HG03280 (cell line): ENCODE measurements around the gene F8.
"Not testable (repeated sequence)": the region's sequence is repeated elsewhere in the genome, so short reads cannot be mapped to it uniquely, and the experiment has no call there.

Source experiments
- ATAC-seq: cut with Tn5 transposase; IDR thresholded peaks from one replicate; pipeline ENCODE4 v1.9.1; 2021; ENCODE audit warnings: mild to moderate bottlenecking, moderate library complexity; ENCODE audit not compliant: unreplicated experiment

F8 gene

DNA sequence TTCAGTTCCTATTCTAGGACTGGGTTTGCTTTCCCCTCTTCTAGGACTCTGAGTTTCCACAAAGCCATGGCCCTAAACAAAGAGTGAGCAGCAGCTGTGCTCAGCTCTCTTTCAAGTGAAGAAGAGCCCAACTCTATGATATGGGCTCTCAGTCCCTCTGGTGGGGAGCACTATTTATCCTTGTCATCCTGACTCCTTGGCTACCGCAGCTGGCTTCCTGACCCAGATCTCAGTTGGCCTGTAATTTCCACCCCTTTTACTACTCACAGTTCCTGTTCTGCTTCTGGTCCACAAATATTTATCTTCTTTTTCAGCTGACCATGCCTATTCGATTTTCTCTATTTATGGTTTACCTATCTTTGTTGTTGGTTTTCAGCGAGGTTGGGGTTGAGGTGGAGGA is 33.8 kb downstream of the F8 start:
- no peak for ATAC-seq

DNA sequence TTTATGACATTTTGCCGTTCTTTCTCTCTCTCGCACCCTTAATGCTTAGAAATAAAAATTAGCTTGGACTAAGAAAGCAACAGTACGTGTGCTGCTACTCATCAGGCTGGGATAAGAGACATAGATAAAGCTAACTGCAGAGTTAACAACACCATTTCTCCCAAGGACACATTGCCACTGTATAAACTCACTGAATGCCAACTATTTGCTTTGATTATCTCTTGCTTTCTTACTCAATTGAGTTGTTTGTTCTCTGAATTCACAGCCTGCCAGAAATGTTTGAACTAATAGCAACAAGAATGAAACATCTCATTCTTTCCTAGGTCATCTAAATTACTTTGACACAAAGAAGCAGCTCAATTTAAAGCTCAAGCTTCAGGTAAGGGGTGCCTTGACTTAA is 34.6 kb downstream of the F8 start:
- no peak for ATAC-seq

- no peak for ATAC-seq
Observed at GRCh38 chrX:154986826-154987575, 35.5 kb downstream of the F8 start.

DNA sequence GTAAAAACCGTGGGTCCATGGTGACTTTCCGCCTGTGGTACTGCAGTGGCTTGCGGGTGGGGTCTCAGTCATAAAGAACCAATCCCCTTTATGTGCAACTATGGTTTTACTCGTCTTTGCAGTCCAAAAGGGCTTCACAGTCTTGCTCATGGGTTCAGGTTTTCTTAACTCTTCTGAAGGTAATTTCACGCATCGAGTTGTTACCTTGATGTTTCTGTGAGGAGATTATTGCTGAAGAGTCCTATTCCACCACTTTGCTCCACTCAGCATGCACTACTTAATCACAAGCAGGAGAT is 41.5 kb downstream of the F8 start:
- peak; percentile 27 for ATAC-seq

DNA sequence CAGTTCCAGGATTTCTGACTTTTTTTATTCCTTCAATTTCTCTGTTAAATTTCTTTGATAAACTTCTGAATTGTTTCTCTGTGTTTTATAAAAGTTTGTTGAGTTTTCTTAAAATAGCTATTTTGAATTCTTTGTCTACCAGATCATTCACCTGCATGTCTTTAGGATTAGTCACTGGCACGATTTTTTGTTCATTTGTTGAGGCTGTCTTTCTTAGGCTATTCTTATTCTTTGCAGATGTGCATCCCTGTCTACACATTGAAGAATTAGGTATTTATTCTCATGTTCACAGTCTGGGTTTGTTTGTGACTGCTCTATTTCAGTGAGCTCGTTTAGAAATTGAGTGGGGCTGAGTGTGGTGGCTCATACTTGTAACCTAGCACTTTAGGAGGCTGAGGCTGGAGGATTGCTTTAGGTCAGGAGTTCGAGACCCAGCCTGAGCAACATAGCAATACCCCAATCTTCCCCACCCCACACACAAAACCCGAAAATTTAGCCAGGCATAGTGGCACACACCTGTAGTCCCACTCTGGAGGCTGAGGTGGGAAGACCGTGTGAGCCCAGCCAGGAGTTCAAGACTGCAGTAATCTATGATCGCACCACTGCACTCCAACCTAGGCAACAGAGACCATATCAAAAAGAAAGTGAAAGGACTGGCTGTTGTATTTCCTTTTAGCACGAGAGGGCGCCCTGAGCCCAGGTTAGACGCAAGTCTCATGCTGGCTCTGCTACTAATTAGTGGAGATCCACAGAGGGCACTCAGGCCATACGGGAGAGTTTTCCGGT is 42.0 kb downstream of the F8 start:
- peak; percentile 96 for ATAC-seq

GRCh38 chrX:154979629-154980028 is 42.9 kb downstream of the F8 start:
- no peak for ATAC-seq

- ATAC-seq = no peak
Observed at GRCh38 chrX:154968353-154968752, 54.2 kb downstream of the F8 start.

- ATAC-seq = no peak
Observed at GRCh38 chrX:154967603-154968002, 54.9 kb downstream of the F8 start.

- ATAC-seq = no peak
Observed at GRCh38 chrX:154961947-154962346, 60.6 kb downstream of the F8 start.

DNA sequence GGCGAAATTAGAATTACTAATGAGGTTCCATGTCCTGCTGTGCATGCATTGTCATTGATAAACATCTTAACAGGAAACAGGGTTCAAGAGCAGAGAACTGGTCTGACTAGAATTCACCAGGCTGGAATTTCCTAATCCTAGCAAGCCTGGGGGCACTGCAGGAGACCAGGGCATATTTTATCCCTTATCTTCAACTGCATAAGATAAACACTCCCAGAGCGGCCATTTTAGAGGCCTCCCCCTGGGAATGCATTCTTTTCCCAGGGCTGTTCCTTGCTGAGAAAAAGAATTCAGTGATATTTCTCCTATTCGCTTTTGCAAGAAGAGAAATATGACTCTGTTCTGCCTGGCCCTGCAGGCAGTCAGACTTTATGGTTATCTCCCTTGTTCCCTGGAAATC is 66.7 kb downstream of the F8 start:
- ATAC-seq = not testable (repeated sequence)

GRCh38 chrX:154939265-154939664 is 83.3 kb downstream of the F8 start:
- not testable (repeated sequence) for ATAC-seq

- not testable (repeated sequence) for ATAC-seq
Observed at GRCh38 chrX:154924771-154925170, 97.8 kb downstream of the F8 start.

DNA sequence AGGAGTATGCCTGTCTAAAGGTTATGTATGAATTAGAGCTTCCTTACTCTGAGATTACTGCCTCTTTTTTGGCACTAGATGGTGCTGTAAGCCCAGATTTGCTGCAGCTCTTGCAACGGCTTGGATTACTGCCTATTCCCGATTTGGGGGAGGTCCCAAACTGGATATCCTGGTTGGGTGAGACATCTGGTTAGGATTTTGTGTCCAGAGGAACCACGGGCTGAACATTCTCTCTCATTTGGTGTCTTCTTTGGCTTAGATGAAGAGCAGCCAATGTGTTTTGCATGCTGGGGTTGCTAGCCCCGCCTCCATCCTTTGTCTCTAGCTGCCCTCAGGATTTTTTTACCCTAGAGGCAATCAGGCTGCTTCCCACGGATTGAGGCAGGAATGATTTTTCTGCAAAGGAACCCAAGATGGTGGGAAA is 104.5 kb downstream of the F8 start:
- ATAC-seq = no peak

- ATAC-seq = no peak
Observed at GRCh38 chrX:154914052-154914451, 108.5 kb downstream of the F8 start.

GRCh38 chrX:154910528-154910927 is 112.0 kb downstream of the F8 start:
- ATAC-seq = not testable (repeated sequence)

GRCh38 chrX:154910048-154910447 is 112.5 kb downstream of the F8 start:
- not testable (repeated sequence) for ATAC-seq

- ATAC-seq = no peak
Observed at GRCh38 chrX:154908821-154909220, 113.7 kb downstream of the F8 start.

DNA sequence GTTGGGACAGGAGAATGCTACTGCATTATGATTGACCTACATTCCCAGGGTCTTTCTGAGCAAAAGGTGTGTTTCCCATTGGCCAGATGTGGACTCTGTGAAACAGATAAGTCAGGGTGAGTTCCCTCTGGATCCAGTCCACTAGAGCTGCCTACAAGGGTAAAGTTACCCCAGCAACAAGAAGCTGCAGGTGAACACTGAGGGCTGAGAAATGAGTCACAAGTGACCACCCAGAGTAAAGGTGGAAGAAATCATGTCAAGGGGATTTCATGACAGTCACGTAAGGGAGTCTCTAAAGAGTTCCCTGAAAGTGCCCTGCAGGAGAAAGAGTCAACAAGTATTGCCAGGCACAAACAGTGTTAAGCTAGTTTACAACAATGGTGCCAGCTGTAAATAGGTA is 120.1 kb downstream of the F8 start:
- ATAC-seq = no peak

DNA sequence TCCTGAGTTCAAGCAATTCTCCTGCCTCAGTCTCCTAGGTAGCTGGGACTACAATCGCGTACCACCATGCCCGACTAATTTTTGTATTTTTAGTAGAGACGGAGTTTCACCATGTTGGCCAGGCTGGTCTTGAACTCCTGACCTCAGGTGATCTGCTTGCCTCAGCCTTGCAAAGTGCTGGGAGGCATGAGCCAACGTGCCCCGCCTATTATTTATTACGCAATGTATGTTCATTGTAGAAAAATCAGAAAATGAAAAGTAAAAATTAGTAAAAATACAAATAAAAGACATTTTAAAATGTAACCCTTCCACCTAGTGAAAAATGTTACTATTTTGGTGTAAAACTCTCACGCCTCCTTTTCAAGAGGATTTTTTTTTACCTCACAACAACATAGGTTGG is 122.2 kb downstream of the F8 start:
- ATAC-seq = no peak

- ATAC-seq = no peak
Observed at GRCh38 chrX:154892296-154892695, 130.2 kb downstream of the F8 start.

DNA sequence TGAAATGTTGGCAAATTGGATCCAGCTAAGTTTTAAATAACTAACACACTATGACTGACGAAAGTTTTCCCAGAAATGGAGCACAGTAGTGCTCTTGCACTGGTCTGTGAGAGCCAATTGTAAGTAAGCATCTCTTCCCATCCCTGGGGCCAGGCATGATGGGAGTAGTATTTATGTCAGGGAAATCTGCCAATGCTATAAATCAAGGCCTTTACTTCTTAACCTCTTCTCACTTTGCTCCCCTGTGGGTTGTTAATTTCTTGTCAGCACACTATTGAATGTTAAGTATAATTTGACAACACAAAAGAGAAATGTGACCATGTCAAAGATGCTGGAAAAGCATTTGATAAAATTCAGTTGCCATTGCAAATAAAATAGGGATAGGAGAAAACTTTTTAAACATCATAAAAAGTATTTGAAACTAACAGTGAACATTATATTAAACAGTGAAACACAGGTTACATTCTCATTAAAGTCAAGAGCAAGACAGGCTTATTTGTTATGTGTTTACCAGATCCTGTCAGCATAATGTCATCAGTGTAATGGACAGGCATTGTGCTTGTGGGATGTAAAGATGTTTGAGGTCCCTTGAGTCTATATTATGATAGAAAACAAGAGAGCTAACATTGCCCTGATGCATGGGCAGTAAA is 131.4 kb downstream of the F8 start:
- ATAC-seq = no peak

- peak; percentile 54 for ATAC-seq
Observed at GRCh38 chrX:154886789-154887221, 135.7 kb downstream of the F8 start.
